Panc1 (cell line): ENCODE data around the gene STXBP3. TPM values are rescaled to one million over a fixed set of nuclear protein-coding genes. Genes with fewer than 3 reads are reported as not detected.

ENCODE experiments used
- ATAC-seq: fragments of 200-7000 bp; cut with Tn5 transposase; 2 replicates; pipeline ENCODE4 v1.9.1; 2020; ENCODE audit warnings: mild to moderate bottlenecking, moderate library complexity
- BruUV-seq: library from RNA; stranded (reverse); fragments of 400-500 nt; replicated peaks from 2 replicates; lab custom pipeline; 2021; lab: Mats Ljungman, UMichigan
- CTCF ChIA-PET: fragments of 300-600 bp; sonication (Branson Sonifier 250); formaldehyde crosslinking; loops from one replicate; lab custom pipeline; 2022; ENCODE audit warnings: antibody characterized with exemption; lab: Charles Lee
- POLR2A ChIA-PET: fragments of 300-600 bp; sonication (Branson Sonifier 250); formaldehyde crosslinking; loops from one replicate; lab custom pipeline; 2022; ENCODE audit warnings: antibody characterized with exemption; lab: Charles Lee
- DNase-seq: peaks from one replicate; pipeline ENCODE4 v3.0.0-alpha.2; 2010; ENCODE audit warnings: low read depth, low spot score
- H3K27ac ChIP-seq: 2 replicates; pipeline ENCODE4 v1.5.1; 2011; ENCODE audit warnings: mild to moderate bottlenecking, low read length, inconsistent platforms
- H3K27me3 ChIP-seq: fragments of 200-500 bp; sonication (Bioruptor generic); 2 replicates; pipeline ENCODE4 v1.6.0; 2014; ENCODE audit warnings: low read length, inconsistent platforms; ENCODE audit not compliant: control insufficient read depth, insufficient read depth
- H3K36me3 ChIP-seq: fragments of 200-500 bp; sonication (Bioruptor generic); 2 replicates; pipeline ENCODE4 v1.5.1; 2014; ENCODE audit warnings: inconsistent platforms, mild to moderate bottlenecking, low read length, moderate library complexity; ENCODE audit not compliant: control insufficient read depth, insufficient read depth
- H3K4me1 ChIP-seq: 2 replicates; pipeline ENCODE4 v1.5.1; 2011; ENCODE audit warnings: inconsistent platforms, mild to moderate bottlenecking, low read length, moderate library complexity; ENCODE audit not compliant: control insufficient read depth, insufficient read depth
- H3K4me3 ChIP-seq, 2 experiments: 2 replicates each; pipeline ENCODE4 v1.5.1; 2011 to 2012; ENCODE audit warnings: low read depth in 2 of 2, low read length in 2 of 2, mild to moderate bottlenecking in 2 of 2, inconsistent platforms in 1 of 2, moderate library complexity in 1 of 2
- H3K9me3 ChIP-seq: fragments of 200-500 bp; sonication (Bioruptor generic); 2 replicates; pipeline ENCODE4 v1.5.1; 2014; ENCODE audit warnings: low read depth, mild to moderate bottlenecking, inconsistent platforms, low read length, moderate library complexity; ENCODE audit not compliant: control insufficient read depth, insufficient read depth
- POLR2AphosphoS5 ChIP-seq: IDR thresholded peaks from 2 replicates; pipeline ENCODE4 v1.6.1; 2012; ENCODE audit warnings: mild to moderate bottlenecking, low read depth, low read length, moderate library complexity
- SIN3A ChIP-seq: IDR thresholded peaks from 2 replicates; pipeline ENCODE4 v1.6.1; 2012; ENCODE audit warnings: low read depth, mild to moderate bottlenecking, low read length, moderate library complexity, borderline replicate concordance; ENCODE audit not compliant: insufficient read depth
- TCF7L2 ChIP-seq: IDR thresholded peaks from 2 replicates; pipeline ENCODE4 v1.6.1; 2011; ENCODE audit warnings: mild to moderate bottlenecking, low read depth, low read length, inconsistent platforms
- in situ Hi-C: cut with HindIII; loops from 2 replicates; pipeline ENCODE4 v1.10.0; 2016; ENCODE audit warnings: low sequenced_read_pairs, low pct_unique_long_range_greater_than_20kb
- intact Hi-C: fragments of 100-400 bp; cut with micrococcal nuclease; formaldehyde crosslinking; loops from one replicate; pipeline ENCODE4 v1.10.0; 2022; ENCODE audit not compliant: unreplicated experiment
- total RNA-seq: library from RNA; stranded (reverse); gene quantifications from one replicate; pipeline ENCODE4 v1.2.1, GENCODE V29; 2021; ENCODE audit not compliant: unreplicated experiment
- TF ChIP-seq, protein P1 (sequence below), 2 experiments: IDR thresholded peaks; 2 replicates each; pipeline ENCODE4 v1.6.1; 2011 to 2012; ENCODE audit warnings: low read depth in 2 of 2, control low read depth in 1 of 2, low read length in 1 of 2, mild to moderate bottlenecking in 1 of 2, moderate library complexity in 1 of 2; ENCODE audit not compliant: insufficient read depth in 1 of 2
- TF ChIP-seq, protein P2 (sequence below): fragments of 450-650 bp; IDR thresholded peaks from 2 replicates; pipeline ENCODE4 v1.5.1; 2017; ENCODE audit warnings: mild to moderate bottlenecking

Gene STXBP3
- total RNA-seq, 1 experiment from 2014 or later = 27.7 TPM

DNA sequence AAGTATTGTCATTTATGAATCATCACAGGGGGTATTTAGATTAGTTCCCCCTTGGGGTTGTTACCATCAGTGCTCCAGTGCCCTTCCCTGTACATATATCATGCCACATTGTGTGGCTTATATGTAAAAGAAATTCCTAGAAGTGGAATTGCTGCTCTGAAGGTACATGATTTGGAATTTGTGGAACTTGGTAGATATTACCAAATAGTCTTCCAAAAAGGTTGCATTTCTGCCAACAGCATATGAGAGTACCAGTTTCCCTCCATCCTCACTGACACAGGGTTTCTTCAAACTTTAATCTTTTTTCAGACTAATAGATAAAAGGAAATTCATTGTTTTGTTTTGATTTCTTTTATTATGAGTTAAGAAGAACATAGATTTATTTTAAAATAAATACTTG lies 69.1 kb downstream of the STXBP3 start:
- POLR2A ChIA-PET = no interaction called here
- H3K9me3 ChIP-seq = no peaks in the 10 kb centered on the region
- intact Hi-C loops = no loop called here
- no peak overlapping the region for H3K27ac ChIP-seq
- H3K4me3 ChIP-seq = no peak overlapping the region
- in situ Hi-C loops = no loop called here
- DNase-seq (no peak), ATAC-seq (no peak)
- peaks cover under 1% of the 10 kb centered on the region; the same call in 1 of the 2 replicates for H3K36me3 ChIP-seq
- TF ChIP-seq, protein P1, sequence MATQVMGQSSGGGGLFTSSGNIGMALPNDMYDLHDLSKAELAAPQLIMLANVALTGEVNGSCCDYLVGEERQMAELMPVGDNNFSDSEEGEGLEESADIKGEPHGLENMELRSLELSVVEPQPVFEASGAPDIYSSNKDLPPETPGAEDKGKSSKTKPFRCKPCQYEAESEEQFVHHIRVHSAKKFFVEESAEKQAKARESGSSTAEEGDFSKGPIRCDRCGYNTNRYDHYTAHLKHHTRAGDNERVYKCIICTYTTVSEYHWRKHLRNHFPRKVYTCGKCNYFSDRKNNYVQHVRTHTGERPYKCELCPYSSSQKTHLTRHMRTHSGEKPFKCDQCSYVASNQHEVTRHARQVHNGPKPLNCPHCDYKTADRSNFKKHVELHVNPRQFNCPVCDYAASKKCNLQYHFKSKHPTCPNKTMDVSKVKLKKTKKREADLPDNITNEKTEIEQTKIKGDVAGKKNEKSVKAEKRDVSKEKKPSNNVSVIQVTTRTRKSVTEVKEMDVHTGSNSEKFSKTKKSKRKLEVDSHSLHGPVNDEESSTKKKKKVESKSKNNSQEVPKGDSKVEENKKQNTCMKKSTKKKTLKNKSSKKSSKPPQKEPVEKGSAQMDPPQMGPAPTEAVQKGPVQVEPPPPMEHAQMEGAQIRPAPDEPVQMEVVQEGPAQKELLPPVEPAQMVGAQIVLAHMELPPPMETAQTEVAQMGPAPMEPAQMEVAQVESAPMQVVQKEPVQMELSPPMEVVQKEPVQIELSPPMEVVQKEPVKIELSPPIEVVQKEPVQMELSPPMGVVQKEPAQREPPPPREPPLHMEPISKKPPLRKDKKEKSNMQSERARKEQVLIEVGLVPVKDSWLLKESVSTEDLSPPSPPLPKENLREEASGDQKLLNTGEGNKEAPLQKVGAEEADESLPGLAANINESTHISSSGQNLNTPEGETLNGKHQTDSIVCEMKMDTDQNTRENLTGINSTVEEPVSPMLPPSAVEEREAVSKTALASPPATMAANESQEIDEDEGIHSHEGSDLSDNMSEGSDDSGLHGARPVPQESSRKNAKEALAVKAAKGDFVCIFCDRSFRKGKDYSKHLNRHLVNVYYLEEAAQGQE (IDR thresholded peaks at IDR 0.05; ENCODE audit: insufficient read depth in 1 of 2, low read depth in 2 of 2, low read length in 1 of 2) = no peak
- TF ChIP-seq POLR2AphosphoS5 = no peak
- TF ChIP-seq TCF7L2 = no peak
- no peak for TF ChIP-seq SIN3A
- TF ChIP-seq, protein P2, sequence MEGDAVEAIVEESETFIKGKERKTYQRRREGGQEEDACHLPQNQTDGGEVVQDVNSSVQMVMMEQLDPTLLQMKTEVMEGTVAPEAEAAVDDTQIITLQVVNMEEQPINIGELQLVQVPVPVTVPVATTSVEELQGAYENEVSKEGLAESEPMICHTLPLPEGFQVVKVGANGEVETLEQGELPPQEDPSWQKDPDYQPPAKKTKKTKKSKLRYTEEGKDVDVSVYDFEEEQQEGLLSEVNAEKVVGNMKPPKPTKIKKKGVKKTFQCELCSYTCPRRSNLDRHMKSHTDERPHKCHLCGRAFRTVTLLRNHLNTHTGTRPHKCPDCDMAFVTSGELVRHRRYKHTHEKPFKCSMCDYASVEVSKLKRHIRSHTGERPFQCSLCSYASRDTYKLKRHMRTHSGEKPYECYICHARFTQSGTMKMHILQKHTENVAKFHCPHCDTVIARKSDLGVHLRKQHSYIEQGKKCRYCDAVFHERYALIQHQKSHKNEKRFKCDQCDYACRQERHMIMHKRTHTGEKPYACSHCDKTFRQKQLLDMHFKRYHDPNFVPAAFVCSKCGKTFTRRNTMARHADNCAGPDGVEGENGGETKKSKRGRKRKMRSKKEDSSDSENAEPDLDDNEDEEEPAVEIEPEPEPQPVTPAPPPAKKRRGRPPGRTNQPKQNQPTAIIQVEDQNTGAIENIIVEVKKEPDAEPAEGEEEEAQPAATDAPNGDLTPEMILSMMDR = no peak
- no peaks in the 10 kb centered on the region for H3K27me3 ChIP-seq
- H3K4me1 ChIP-seq = no peaks in the 10 kb centered on the region
- CTCF ChIA-PET = no interaction called here
- no TSS peak for BruUV-seq

GRCh38 chr1:108816049-108816893 lies 69.8 kb downstream of the STXBP3 start:
- CTCF ChIA-PET = no interaction called here

More at GRCh38 chr1:108816049-108816893, 69.8 kb downstream of the STXBP3 start:
- Histone ChIP-seq H3K27me3 (no peaks in the 10 kb centered on the region), H3K36me3 (no peaks in the 10 kb centered on the region), H3K4me3 (peak overlapping the region in 1 of 2 experiments; percentile 36; a peak in 2 of 4 replicates), H3K27ac (peak overlapping the region; percentile 19; the same call in 1 of the 2 replicates), H3K9me3 (no peaks in the 10 kb centered on the region), H3K4me1 (no peaks in the 10 kb centered on the region)
- no TSS peak for BruUV-seq
- ATAC-seq (peak; percentile 76), DNase-seq (peak; percentile 48)
- intact Hi-C loops = no loop called here
- in situ Hi-C loops = no loop called here
- POLR2A ChIA-PET = interaction anchor here (0.6 to 1.2 kb wide), 2 partner anchors 11 to 15 kb away, joined by 3 to 5 read pairs; no protein-coding TSS in a partner anchor
- no peak for TF ChIP-seq POLR2AphosphoS5
- TF ChIP-seq, protein P1 (IDR thresholded peaks at IDR 0.05; ENCODE audit: insufficient read depth in 1 of 2, low read depth in 2 of 2, low read length in 1 of 2) = no peak
- no peak for TF ChIP-seq SIN3A
